ENCODE measurements around the gene MMP8.

The MMP8 gene

GRCh38 chr11:102762361-102762767 is 37.6 kb upstream of the MMP8 start:
- no peak for DNase-seq (ENCODE audit: extremely low read depth, low read depth)
- TF ChIP-seq CTCF (IDR thresholded peaks at IDR 0.05; ENCODE audit: low read depth, low read length, missing control alignments), result no peak
- no peak overlapping the region for H3K4me3 ChIP-seq (replicated peaks; ENCODE audit: low read depth, low read length)

- no peak for TF ChIP-seq CTCF (IDR thresholded peaks at IDR 0.05; ENCODE audit: low read depth, low read length, missing control alignments)
- no peak overlapping the region for H3K4me3 ChIP-seq (replicated peaks; ENCODE audit: low read depth, low read length)
- no peak for DNase-seq (ENCODE audit: extremely low read depth, low read depth)
These were observed 37.0 kb upstream of the MMP8 start for GRCh38 chr11:102761646-102762238.

GRCh38 chr11:102760344-102761035 is 35.7 kb upstream of the MMP8 start:
- H3K4me3 ChIP-seq (replicated peaks; ENCODE audit: low read depth, low read length), result no peak overlapping the region
- no peak for TF ChIP-seq CTCF (IDR thresholded peaks at IDR 0.05; ENCODE audit: low read depth, low read length, missing control alignments)
- DNase-seq (ENCODE audit: extremely low read depth, low read depth), result peak; percentile 86

- DNase-seq (ENCODE audit: extremely low read depth, low read depth), result no peak
- H3K4me3 ChIP-seq (replicated peaks; ENCODE audit: low read depth, low read length), result no peak overlapping the region
- TF ChIP-seq CTCF (IDR thresholded peaks at IDR 0.05; ENCODE audit: low read depth, low read length, missing control alignments), result no peak
These were observed 33.2 kb upstream of the MMP8 start for GRCh38 chr11:102757823-102758549.

- H3K4me3 ChIP-seq (replicated peaks; ENCODE audit: low read depth, low read length), result no peak overlapping the region
- TF ChIP-seq CTCF (IDR thresholded peaks at IDR 0.05; ENCODE audit: low read depth, low read length, missing control alignments), result no peak
- DNase-seq (ENCODE audit: extremely low read depth, low read depth), result no peak
These were observed 28.5 kb upstream of the MMP8 start for GRCh38 chr11:102753267-102753666.

DNA sequence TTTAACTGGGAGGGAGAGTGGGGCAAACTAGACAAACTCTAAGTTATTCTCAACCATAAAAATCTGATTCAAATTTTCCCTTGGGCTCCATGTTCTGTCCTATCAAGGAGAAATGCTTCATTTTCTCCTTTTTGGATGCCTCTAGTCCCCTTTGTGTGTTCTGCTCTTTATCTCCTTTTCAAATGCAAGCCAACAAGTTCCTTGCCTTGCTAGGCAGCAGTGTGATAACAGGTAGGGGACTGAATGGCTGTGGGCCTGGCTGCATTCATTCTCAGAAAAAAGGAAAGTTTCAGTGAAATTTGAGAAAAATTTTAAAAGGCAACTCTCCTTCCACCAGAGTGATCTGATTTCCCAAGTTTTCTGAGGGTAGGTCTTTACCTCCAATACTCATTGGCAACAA is 26.9 kb upstream of the MMP8 start:
- DNase-seq (ENCODE audit: extremely low read depth, low read depth), result no peak
- TF ChIP-seq CTCF (IDR thresholded peaks at IDR 0.05; ENCODE audit: low read depth, low read length, missing control alignments), result no peak
- H3K4me3 ChIP-seq (replicated peaks; ENCODE audit: low read depth, low read length), result no peak overlapping the region

Measured in HFF-Myc (cell line).